GM18873 (cell line): Measurements from ENCODE around the gene HTT.
"Not testable (repeated sequence)": the region's sequence is repeated elsewhere in the genome, so short reads cannot be mapped to it uniquely, and the experiment has no call there.

Source experiments
- ATAC-seq: cut with Tn5 transposase; IDR thresholded peaks from one replicate; pipeline ENCODE4 v1.9.1; 2021; ENCODE audit warnings: mild to moderate bottlenecking, moderate library complexity, moderate number of reproducible peaks; ENCODE audit not compliant: unreplicated experiment, low FRiP score

Gene HTT

DNA sequence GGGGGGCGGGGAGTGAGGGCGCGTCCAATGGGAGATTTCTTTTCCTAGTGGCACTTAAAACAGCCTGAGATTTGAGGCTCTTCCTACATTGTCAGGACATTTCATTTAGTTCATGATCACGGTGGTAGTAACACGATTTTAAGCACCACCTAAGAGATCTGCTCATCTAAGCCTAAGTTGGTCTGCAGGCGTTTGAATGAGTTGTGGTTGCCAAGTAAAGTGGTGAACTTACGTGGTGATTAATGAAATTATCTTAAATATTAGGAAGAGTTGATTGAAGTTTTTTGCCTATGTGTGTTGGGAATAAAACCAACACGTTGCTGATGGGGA is 1.1 kb downstream of the HTT start:
- no peak for ATAC-seq

DNA sequence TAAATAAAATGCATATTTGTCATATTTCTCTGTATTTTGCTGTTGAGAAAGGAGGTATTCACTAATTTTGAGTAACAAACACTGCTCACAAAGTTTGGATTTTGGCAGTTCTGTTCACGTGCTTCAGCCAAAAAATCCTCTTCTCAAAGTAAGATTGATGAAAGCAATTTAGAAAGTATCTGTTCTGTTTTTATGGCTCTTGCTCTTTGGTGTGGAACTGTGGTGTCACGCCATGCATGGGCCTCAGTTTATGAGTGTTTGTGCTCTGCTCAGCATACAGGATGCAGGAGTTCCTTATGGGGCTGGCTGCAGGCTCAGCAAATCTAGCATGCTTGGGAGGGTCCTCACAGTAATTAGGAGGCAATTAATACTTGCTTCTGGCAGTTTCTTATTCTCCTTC is 3.3 kb downstream of the HTT start:
- peak; percentile 38 for ATAC-seq

DNA sequence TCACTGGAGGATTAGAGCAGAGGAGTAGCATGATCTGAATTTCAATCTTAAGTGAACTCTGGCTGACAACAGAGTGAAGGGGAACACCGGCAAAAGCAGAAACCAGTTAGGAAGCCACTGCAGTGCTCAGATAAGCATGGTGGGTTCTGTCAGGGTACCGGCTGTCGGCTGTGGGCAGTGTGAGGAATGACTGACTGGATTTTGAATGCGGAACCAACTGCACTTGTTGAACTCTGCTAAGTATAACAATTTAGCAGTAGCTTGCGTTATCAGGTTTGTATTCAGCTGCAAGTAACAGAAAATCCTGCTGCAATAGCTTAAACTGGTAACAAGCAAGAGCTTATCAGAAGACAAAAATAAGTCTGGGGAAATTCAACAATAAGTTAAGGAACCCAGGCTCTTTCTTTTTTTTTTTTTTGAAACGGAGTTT is 5.2 kb downstream of the HTT start:
- no peak for ATAC-seq

DNA sequence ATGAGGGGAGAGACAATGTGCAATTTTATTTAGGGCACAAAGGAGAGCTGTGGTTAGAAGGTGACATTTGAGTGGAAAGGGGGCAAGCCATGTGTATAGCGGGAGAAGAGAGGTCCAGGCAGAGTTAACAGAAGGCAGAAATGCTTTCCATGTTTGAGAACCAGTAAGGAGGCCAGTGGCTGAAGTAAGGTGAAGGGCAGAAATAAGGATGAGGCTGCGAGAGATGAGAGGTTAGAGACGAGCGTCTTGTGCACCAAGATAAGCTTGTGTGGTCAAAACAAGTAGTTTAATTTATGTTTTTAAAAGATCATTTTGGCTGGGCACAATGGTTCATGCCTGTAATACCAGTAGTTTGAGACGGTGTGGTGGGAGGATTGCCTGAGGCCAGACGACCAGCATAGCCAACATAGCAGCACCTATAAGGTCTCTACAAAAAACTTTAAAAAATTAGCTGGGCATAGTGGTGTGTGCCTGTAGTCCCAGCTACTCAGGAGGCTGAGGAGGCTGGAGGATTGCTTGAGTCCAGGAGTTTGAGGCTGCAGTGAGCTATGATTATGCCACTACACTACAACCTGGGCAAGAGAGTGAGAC is 8.5 kb downstream of the HTT start:
- ATAC-seq: no peak

DNA sequence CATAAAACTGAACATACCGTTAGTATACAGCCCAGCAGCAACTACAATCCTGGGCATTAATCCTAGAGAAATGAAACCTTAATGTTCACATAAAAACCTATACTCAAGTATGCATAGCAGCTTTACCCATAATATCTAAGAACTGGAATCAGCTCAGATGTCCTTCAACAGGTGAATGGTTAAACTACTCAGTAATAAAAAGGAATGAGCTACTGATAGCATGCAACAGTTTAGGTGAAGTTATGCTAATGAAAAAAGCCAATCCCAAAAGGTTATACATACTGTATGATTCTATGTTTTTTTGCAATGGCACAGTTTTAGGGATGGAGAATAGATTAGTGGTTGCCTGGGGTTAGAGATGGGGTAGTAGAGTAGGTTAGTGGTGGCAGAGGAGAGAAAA is 9.3 kb downstream of the HTT start:
- ATAC-seq: no peak

DNA sequence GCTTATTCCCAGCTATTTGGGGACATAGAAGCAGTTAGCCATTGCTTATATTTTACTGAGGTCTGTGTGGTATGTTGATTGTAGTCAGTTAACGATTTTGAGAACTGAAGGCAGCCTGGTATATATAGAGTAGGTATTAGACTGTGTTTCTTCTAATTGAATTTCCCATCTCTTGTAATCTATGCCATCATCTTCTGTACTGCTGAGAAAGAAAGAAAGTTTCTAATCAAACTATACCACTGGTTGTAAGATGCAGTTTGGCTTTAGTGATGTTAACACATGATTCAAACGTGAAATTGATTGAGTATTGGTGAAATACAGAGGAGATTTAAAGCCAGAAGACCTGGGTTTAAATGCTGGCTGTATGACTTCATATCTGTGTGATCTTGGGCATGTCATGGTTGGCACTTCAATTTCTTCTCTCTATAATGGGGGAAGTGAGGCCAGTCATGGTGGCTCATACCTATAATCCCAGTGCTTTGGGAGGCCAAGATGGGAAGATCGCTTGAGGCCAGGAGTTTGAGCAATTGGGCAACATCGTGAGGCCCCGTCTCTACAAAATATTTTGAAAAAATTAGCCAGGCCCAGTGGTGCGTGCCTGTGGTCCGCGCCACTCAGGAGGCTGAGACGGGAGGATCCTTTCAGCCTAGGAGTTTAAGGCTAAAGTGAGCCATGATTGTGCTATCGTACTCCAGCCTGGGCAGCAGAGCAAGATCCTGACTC is 11.6 kb downstream of the HTT start:
- ATAC-seq: no peak

DNA sequence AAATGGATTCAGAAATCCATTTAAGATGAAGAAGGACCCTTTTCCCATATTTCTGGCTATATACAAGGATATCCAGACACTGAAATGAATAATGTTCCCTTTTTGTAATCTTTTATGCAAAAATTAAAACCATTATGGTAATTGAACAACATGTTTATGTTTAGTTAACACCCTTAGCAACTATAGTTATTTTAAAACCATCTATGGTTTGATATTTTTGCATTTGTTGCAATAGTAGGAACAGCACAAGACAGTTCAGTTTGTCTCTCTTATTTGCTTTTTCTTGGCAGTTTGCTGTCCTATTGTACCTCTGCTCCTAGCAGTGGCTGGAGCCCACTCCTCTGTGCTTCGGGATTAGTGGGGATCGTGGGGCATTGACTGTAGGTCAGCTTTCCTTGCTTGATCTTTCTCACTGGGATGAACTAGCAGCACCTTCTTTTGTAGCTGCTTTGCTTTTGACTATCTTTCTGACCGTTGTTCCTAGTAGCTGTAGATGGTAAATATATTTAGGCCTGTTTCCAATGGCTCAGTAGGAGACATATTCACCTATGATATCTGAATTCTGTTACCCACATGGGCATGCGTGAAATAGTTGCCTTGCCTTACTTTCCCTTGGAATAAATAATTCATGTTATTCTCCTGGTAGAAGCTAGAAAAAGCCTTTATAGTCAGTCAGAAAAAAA is 12.8 kb downstream of the HTT start:
- ATAC-seq: no peak

DNA sequence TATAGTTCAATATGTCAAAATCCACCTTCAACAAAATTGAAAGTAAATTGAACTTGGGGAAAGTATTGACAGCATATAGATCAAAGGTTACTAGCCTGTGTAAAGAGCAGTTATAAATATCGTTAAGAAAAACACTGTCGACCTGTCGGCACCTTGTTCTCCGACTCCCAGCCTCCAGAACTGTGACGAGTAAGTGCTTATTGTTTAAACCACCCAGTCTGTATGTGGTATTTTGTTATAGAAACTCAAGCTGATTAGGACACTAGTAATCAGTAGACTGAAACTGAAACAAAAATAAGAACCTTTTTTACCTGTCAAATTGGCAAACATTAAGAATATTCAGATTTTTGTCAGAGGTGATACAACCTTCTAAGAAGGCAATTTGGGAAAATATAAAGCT is 17.0 kb downstream of the HTT start:
- ATAC-seq: no peak

DNA sequence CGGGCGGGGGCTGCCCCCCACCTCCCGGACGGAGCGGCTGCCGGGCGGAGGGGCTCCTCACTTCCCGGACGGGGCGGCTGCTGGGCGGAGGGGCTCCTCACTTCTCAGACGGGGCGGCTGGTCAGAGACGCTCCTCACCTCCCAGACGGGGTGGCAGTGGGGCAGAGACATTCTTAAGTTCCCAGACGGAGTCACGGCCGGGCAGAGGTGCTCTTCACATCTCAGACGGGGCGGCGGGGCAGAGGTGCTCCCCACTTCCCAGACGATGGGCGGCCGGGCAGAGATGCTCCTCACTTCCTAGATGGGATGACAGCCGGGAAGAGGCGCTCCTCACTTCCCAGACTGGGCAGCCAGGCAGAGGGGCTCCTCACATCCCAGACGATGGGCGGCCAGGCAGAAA is 20.2 kb downstream of the HTT start:
- not testable (repeated sequence) for ATAC-seq

DNA sequence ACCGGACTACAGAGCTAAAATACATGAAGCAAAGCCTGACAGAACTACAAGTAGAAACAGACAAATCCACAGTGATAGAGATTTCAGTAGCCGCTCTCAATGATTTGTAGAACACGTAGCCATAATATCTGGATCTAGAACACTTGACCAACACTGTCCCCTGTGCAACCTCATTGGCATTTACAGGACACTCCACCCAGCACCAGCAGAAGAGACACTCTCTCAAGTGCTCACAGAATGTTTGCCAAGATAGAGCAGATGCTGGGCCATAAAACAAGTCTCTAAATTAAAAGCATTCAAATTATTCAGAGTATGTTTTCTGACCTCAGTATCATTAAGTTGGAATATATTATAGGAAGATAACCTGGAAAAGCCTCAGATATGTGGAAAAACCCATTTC is 21.7 kb downstream of the HTT start:
- no peak for ATAC-seq

DNA sequence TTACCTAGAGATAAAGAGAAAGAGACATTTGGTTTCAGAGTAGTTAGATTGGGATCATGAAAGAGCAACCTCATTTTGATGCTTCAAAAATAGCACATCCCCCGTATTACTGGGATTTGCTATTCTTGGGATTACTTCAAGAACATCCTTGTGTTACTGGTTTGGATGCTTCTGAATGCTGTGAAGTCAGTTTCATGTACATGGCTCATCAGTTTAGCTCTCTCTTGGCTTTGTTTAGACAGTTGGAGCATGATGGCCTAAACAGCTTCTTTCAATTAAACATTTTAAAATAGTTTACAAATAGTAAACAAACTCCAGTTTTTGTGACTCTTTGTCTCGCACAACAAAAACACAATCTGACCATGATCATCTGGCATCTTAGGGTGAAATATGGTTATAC is 23.9 kb downstream of the HTT start:
- no peak for ATAC-seq

DNA sequence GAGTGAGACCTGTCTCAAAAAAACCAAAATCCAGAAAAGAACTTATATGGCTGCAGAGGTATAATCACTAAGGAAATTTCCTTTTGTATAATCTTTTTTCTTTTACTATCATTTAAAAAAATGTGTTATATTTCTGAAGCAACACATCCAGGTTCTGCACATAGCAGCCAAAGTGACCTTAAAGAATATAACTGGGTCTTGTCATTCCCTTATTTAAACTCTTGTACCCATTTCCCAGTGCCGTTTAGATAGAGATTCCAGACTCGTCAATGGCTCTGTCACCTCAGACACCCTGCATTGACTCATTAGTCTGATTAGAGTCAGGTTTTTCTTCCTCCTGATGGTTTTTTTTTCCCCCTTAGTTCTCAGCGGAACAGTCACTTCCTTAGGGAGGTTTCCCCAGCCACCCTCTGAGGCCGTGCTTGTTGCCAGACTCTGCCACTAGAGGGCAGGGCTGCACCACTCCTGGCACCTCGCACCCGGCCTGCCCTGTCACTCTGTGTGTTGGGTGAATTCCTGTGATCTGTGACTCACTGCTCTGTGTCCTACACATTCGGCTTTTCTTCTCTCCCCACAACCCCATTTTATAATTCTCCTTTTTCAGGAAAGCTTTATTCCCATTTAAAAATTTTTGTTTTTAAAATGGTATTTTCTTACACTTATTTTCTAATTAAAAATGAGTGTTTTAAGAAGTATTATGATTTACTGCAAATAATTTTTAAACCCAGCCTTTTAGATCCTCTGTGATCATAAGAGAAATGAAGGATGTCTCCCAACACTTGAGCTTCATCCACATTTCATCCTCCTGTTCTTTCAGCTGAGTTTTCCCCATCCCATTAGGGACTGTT is 32.1 kb downstream of the HTT start:
- ATAC-seq: peak; percentile 77

DNA sequence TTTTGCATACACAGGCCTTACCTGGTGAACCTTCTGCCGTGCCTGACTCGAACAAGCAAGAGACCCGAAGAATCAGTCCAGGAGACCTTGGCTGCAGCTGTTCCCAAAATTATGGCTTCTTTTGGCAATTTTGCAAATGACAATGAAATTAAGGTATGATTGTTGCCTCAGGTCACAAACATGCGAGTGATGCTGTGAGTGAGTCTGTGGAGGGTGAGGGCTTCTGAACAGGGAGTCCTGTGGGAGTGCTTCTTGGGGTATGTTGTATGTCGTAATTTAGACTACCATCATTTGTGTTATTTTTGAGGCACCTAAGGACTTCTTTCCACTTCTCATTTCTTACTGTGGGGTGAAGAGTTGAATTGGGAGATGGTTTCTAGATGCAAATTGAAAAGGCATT is 32.8 kb downstream of the HTT start:
- ATAC-seq: no peak

DNA sequence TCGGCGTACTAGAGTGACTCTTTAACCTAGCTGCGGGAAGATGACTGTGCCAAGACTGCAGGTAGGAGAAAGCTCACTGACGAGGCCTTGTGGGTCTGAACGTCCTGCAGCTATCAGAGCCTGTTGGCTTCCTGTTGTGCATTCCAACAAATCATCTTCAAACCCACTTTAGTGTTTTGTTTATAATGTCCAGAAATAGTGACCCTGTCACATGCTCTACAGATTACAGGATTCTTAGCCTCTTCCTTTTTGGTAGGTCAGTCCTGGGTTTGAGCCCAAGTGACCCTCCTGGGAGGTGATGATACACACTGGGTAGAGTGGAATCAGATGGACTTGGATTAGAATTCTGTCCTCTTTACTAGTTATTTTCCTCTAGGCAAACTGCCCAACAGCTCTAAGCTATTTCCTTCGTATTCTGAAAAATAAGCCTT is 33.2 kb downstream of the HTT start:
- ATAC-seq: no peak

DNA sequence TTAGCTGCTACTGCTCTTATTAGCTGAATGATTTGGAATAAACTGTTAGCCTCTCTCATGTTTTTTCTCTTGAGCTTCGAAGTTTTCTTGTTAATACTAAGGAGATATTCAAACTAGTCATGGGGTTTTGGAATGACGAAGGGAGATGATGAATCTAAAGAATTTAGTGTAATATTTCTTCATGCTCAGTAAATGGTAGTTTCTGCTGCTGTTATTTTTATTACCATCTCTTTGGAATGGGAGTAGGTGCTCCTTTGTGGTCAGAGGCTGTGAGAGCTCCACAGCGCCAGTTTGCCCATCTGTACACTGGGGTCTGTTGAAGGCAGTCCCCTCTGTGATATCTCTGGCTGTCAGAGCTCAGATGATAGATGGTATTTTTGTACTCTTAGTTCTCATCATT is 33.7 kb downstream of the HTT start:
- no peak for ATAC-seq

DNA sequence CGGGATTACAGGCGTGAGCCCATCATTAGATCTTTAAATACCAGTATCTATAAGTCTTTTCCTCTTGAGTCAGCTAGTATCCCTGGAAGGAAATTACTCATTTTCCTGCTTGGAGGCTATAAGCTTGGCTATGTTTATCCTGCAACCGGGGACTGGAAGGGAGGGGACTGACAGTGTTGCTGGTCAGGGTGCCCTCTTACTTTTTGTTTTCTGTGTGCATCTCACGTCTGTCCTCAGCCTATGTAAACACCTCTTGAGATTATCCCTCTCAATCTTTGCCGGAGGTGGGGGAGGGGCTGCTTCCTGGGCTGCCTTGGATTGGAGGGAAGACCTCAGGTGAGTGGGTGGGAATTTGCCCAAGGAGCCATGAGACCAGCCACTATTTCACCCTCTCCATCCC is 37.0 kb downstream of the HTT start:
- no peak for ATAC-seq

DNA sequence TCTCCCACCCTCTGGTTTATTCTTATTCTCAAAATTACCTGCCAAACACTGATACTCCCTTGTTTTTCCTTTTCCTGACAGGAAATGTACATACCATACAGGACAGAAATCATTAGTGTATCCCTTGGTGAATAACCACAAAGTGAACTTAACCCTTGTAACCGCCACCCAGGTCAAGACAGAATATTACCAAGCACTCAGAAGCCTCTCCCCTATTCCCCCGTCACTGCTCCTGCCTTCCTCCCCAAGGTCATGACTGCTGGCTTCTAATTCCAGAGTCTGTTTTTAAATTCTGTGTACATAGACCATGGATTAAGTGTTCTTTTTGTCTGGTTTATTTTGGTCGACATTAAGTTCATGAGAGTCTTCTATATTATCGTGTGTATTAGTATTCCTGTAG is 37.7 kb downstream of the HTT start:
- no peak for ATAC-seq

DNA sequence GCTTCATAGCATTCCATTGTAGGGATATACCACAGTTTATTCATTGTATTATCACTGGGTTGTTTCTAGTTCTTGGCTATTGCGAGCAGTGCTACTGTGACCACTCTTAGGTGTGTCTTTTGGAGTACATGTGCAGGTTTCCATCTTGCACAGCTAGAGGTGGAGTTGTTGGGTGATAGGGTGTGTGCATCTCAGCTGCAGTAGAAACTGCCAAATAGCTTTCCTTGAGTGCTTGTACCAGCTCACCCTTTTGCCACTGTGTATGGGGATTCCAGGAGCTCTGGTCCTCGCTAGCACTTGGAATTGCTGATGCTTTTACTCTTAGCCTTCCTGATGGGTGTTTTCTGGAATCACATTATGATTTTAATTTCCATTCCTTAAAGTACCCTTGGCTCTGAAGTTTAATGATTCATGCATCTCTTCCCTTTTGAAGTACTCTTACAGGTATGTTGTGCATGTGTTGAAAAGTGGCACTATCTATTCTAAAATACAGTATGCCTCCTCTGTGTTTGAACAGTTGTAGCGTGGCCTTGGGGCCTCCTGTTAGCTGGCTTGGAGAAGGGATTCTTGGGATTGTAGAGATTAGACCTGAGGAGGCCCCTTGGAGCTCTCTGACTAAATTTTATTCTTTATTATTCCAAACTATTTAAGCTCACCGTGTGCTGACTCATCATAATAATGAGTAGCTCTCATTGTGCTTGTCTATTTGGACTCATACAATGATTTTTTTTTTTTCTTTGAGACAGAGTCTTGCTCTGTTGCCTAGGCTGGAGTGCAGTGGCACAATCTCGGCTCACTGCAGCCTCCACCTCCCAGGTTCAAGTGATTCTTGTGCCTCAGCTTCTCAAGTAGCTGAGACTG is 38.4 kb downstream of the HTT start:
- no peak for ATAC-seq

DNA sequence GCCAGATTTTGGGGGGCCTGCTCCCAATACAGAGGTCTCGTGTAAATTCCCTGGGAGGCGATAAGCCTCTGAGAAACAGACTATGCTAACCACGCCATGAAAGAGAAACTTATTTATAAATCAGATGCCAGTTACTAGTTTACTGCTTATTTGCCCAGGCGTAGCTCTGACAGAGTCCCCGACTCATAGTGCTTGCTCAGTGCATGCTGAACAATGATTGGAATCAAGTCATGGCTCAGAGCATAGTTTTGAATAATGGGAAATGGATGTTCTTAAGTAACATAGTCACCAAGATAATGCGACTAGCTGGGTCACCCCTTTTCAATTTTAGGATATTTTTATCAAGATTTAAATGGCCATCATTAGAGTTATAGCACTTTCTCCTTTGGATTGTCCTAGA is 39.9 kb downstream of the HTT start:
- no peak for ATAC-seq

DNA sequence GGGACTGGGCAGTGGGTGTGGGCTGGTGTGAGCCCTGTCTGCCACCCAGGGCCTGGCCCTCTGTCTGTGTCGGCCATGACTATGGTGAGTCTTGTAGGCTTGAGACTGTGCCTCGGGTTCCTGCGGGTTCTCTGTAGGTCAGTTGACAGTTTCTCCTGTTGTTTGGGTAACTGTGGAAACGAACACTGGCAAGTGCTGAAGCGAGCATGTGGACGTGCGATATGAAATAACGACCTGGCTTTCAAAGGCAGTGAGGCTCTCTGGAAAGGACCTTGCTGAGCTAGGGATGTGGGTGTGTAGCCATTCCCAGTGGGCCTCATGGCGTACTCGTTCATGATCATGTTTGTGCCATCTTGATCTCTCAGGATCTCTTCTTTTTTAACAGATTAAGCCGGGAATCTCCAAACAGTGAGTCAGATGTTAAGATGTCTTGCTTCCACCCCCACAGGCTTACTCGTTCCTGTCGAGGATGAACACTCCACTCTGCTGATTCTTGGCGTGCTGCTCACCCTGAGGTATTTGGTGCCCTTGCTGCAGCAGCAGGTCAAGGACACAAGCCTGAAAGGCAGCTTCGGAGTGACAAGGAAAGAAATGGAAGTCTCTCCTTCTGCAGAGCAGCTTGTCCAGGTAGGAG is 41.3 kb downstream of the HTT start:
- no peak for ATAC-seq
